Measurements from ENCODE around the gene EZH2. TPM values are rescaled to one million over a fixed set of nuclear protein-coding genes. Genes with fewer than 3 reads are reported as not detected.

EZH2 gene
- polyA plus RNA-seq, 1 donor from 2014 or later: 67.2 TPM

GRCh38 chr7:148918058-148918596, 34.0 kb upstream of the EZH2 start:
- TF ChIP-seq EZH2 (IDR thresholded peaks at IDR 0.05; ENCODE audit: borderline replicate concordance, insufficient read depth, low read length, poor library complexity, severe bottlenecking): no peak
- TF ChIP-seq REST (IDR thresholded peaks at IDR 0.05; ENCODE audit: borderline replicate concordance): no peak
- TF ChIP-seq SMC3 (conservative IDR thresholded peaks at IDR 0.05; ENCODE audit: poor library complexity): no peak
- no peak for TF ChIP-seq RAD21 (conservative IDR thresholded peaks at IDR 0.05)
- no peak for TF ChIP-seq MXI1 (conservative IDR thresholded peaks at IDR 0.05; ENCODE audit: poor library complexity, severe bottlenecking)
- TF ChIP-seq TAF1 (IDR thresholded peaks at IDR 0.05; ENCODE audit: low read depth): no peak
- TF ChIP-seq POLR2AphosphoS5 (IDR thresholded peaks at IDR 0.05): no peak
- no peak for TF ChIP-seq EP300 (conservative IDR thresholded peaks at IDR 0.05; ENCODE audit: poor library complexity, severe bottlenecking)
- no peak for TF ChIP-seq CTCF (IDR thresholded peaks at IDR 0.05; ENCODE audit: poor library complexity, severe bottlenecking)
- Histone ChIP-seq H3K36me3 (ENCODE audit: insufficient read depth, low read length) (no peaks in the 10 kb centered on the region), H2AFZ (ENCODE audit: low read depth, low read length) (no peak overlapping the region), H3K9me2 (ENCODE audit: insufficient read depth, low read length) (no peaks in the 10 kb centered on the region), H3K27ac (ENCODE audit: low read length) (no peak overlapping the region), H3K4me2 (ENCODE audit: low read length) (no peak overlapping the region), H3K79me2 (replicated peaks; ENCODE audit: insufficient read depth, low read length) (no peaks in the 10 kb centered on the region), H4K20me1 (ENCODE audit: insufficient read depth) (no peaks in the 10 kb centered on the region), H3K27me3 (ENCODE audit: insufficient read depth, low read depth, low read length) (no peaks in the 10 kb centered on the region), H3F3A (ENCODE audit: insufficient read depth, low read length, poor library complexity, severe bottlenecking) (no peaks in the 10 kb centered on the region), H3K4me3 (ENCODE audit: low read length) (no peak overlapping the region), H3K9me3 (ENCODE audit: low read length) (no peaks in the 10 kb centered on the region), H3K9ac (ENCODE audit: low read length) (no peak overlapping the region)

GRCh38 chr7:148916186-148916585, 32.1 kb upstream of the EZH2 start:
- Histone ChIP-seq H3K36me3 (ENCODE audit: insufficient read depth, low read length) (no peaks in the 10 kb centered on the region), H3K9me2 (ENCODE audit: insufficient read depth, low read length) (no peaks in the 10 kb centered on the region), H3K79me2 (replicated peaks; ENCODE audit: insufficient read depth, low read length) (no peaks in the 10 kb centered on the region), H3K4me3 (ENCODE audit: low read length) (no peak overlapping the region), H4K20me1 (ENCODE audit: insufficient read depth) (no peaks in the 10 kb centered on the region), H3K9ac (ENCODE audit: low read length) (no peak overlapping the region), H3F3A (ENCODE audit: insufficient read depth, low read length, poor library complexity, severe bottlenecking) (no peaks in the 10 kb centered on the region), H3K4me2 (ENCODE audit: low read length) (no peak overlapping the region), H2AFZ (ENCODE audit: low read depth, low read length) (no peak overlapping the region), H3K27ac (ENCODE audit: low read length) (no peak overlapping the region), H3K9me3 (ENCODE audit: low read length) (no peaks in the 10 kb centered on the region), H3K27me3 (ENCODE audit: insufficient read depth, low read depth, low read length) (no peaks in the 10 kb centered on the region)
- TF ChIP-seq REST (IDR thresholded peaks at IDR 0.05; ENCODE audit: borderline replicate concordance): no peak
- no peak for TF ChIP-seq EZH2 (IDR thresholded peaks at IDR 0.05; ENCODE audit: borderline replicate concordance, insufficient read depth, low read length, poor library complexity, severe bottlenecking)
- no peak for TF ChIP-seq POLR2AphosphoS5 (IDR thresholded peaks at IDR 0.05)
- no peak for TF ChIP-seq EP300 (conservative IDR thresholded peaks at IDR 0.05; ENCODE audit: poor library complexity, severe bottlenecking)
- TF ChIP-seq SMC3 (conservative IDR thresholded peaks at IDR 0.05; ENCODE audit: poor library complexity): no peak
- no peak for TF ChIP-seq RAD21 (conservative IDR thresholded peaks at IDR 0.05)
- TF ChIP-seq MXI1 (conservative IDR thresholded peaks at IDR 0.05; ENCODE audit: poor library complexity, severe bottlenecking): no peak
- no peak for TF ChIP-seq TAF1 (IDR thresholded peaks at IDR 0.05; ENCODE audit: low read depth)
- TF ChIP-seq CTCF (IDR thresholded peaks at IDR 0.05; ENCODE audit: poor library complexity, severe bottlenecking): no peak

Measured in neural cell (in vitro differentiated cells).